GM21786 (cell line): ENCODE measurements around the gene MICA.
"Not testable (repeated sequence)": the region's sequence is repeated elsewhere in the genome, so short reads cannot be mapped to it uniquely, and the experiment has no call there.

Experiments
- ATAC-seq: cut with Tn5 transposase; IDR thresholded peaks from one replicate; pipeline ENCODE4 v1.9.1; 2021; ENCODE audit not compliant: unreplicated experiment

Gene MICA

GRCh38 chr6:31453259-31453658, 49.9 kb downstream of the MICA start:
- no peak for ATAC-seq

- ATAC-seq, result not testable (repeated sequence)
Observed at GRCh38 chr6:31459864-31460263, 56.5 kb downstream of the MICA start.

GRCh38 chr6:31460361-31461025, 57.1 kb downstream of the MICA start:
- no peak for ATAC-seq

GRCh38 chr6:31462026-31462963, 58.9 kb downstream of the MICA start:
- no peak for ATAC-seq

- ATAC-seq, result peak; percentile 91
Observed at GRCh38 chr6:31462964-31463870, 59.8 kb downstream of the MICA start.

GRCh38 chr6:31464252-31465184, 61.1 kb downstream of the MICA start:
- no peak for ATAC-seq
